IMR-90 (cell line): ENCODE results near the gene RORC.
"Not testable (repeated sequence)": the region's sequence is repeated elsewhere in the genome, so short reads cannot be mapped to it uniquely, and the experiment has no call there.

ENCODE experiments used
- BHLHE40 ChIP-seq: fragments of 150-350 bp; IDR thresholded peaks from 2 replicates; pipeline ENCODE4 v1.6.1; 2016; ENCODE audit warnings: mild to moderate bottlenecking, low read depth, low read length
- CEBPB ChIP-seq: IDR thresholded peaks from 2 replicates; pipeline ENCODE4 v1.6.1; 2012; ENCODE audit warnings: low read depth, low read length, improper control_type of control experiment
- ELK1 ChIP-seq: fragments of 150-350 bp; IDR thresholded peaks from 2 replicates; pipeline ENCODE4 v1.6.1; 2016; ENCODE audit warnings: low read depth, mild to moderate bottlenecking, low read length, moderate library complexity, borderline replicate concordance
- FOS ChIP-seq: fragments of 150-350 bp; IDR thresholded peaks from 2 replicates; pipeline ENCODE4 v1.6.1; 2016; ENCODE audit warnings: low read depth, low read length
- MAFK ChIP-seq: IDR thresholded peaks from 2 replicates; pipeline ENCODE4 v1.6.1; 2012; ENCODE audit warnings: low read depth, low read length, improper control_type of control experiment
- MXI1 ChIP-seq: IDR thresholded peaks from 2 replicates; pipeline ENCODE4 v1.6.1; 2012; ENCODE audit warnings: low read depth, mild to moderate bottlenecking, low read length, moderate library complexity, borderline replicate concordance
- POLR2A ChIP-seq: IDR thresholded peaks from 2 replicates; pipeline ENCODE4 v1.6.1; 2012; ENCODE audit warnings: mild to moderate bottlenecking, low read depth, low read length
- RAD21 ChIP-seq: IDR thresholded peaks from 2 replicates; pipeline ENCODE4 v1.6.1; 2012; ENCODE audit warnings: low read length, improper control_type of control experiment
- RCOR1 ChIP-seq: IDR thresholded peaks from 2 replicates; pipeline ENCODE4 v1.6.1; 2012; ENCODE audit warnings: mild to moderate bottlenecking, low read length, improper control_type of control experiment; ENCODE audit not compliant: insufficient replicate concordance
- RFX5 ChIP-seq: IDR thresholded peaks from 2 replicates; pipeline ENCODE4 v1.8.0; 2012; ENCODE audit warnings: low read depth, mild to moderate bottlenecking, low read length, moderate library complexity
- SMC3 ChIP-seq: fragments of 150-350 bp; IDR thresholded peaks from 2 replicates; pipeline ENCODE4 v1.6.1; 2016; ENCODE audit warnings: low read depth, mild to moderate bottlenecking, antibody characterized with exemption, low read length, moderate library complexity
- USF2 ChIP-seq: fragments of 150-350 bp; IDR thresholded peaks from 2 replicates; pipeline ENCODE4 v1.6.1; 2017; ENCODE audit warnings: mild to moderate bottlenecking, antibody characterized with exemption, low read length, low read depth
- TF ChIP-seq, protein P1 (sequence below): conservative IDR thresholded peaks from 2 replicates; pipeline ENCODE4 v1.5.1; 2012; ENCODE audit warnings: mild to moderate bottlenecking, low read depth, low read length, improper control_type of control experiment

GRCh38 chr1:151782026-151782425, 49.6 kb downstream of the RORC start:
- TF ChIP-seq, protein P1, sequence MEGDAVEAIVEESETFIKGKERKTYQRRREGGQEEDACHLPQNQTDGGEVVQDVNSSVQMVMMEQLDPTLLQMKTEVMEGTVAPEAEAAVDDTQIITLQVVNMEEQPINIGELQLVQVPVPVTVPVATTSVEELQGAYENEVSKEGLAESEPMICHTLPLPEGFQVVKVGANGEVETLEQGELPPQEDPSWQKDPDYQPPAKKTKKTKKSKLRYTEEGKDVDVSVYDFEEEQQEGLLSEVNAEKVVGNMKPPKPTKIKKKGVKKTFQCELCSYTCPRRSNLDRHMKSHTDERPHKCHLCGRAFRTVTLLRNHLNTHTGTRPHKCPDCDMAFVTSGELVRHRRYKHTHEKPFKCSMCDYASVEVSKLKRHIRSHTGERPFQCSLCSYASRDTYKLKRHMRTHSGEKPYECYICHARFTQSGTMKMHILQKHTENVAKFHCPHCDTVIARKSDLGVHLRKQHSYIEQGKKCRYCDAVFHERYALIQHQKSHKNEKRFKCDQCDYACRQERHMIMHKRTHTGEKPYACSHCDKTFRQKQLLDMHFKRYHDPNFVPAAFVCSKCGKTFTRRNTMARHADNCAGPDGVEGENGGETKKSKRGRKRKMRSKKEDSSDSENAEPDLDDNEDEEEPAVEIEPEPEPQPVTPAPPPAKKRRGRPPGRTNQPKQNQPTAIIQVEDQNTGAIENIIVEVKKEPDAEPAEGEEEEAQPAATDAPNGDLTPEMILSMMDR, result not testable (repeated sequence)
- TF ChIP-seq CEBPB, POLR2A, RFX5, MXI1, USF2, FOS, MAFK, BHLHE40, SMC3, RCOR1, ELK1, RAD21: not testable (repeated sequence)
